Fibroblast of mammary gland (primary cell): Measurements from ENCODE around the gene DIPK1A.

Experiments
- DNase-seq: peaks from one replicate; pipeline ENCODE4 v3.0.0-alpha.2; 2010; ENCODE audit warnings: low read depth
- H3K4me3 ChIP-seq: 2 replicates; pipeline ENCODE4 v1.5.1; 2011; ENCODE audit warnings: low read depth, mild to moderate bottlenecking, low read length, moderate library complexity; ENCODE audit not compliant: control insufficient read depth
- CTCF ChIP-seq: conservative IDR thresholded peaks from 2 replicates; pipeline ENCODE4 v1.5.1; 2011; ENCODE audit warnings: low read depth, low read length, inconsistent platforms; ENCODE audit not compliant: control insufficient read depth, insufficient read depth

Gene DIPK1A

GRCh38 chr1:92817137-92817697, 144.0 kb downstream of the DIPK1A start:
- no peak overlapping the region for H3K4me3 ChIP-seq
- DNase-seq, result no peak
- TF ChIP-seq CTCF, result no peak

GRCh38 chr1:92816732-92817131, 144.5 kb downstream of the DIPK1A start:
- no peak for DNase-seq
- TF ChIP-seq CTCF, result no peak
- H3K4me3 ChIP-seq, result no peak overlapping the region

- H3K4me3 ChIP-seq, result no peak overlapping the region
- DNase-seq, result peak; percentile 19
- no peak for TF ChIP-seq CTCF
Observed at GRCh38 chr1:92808381-92808780, 152.9 kb downstream of the DIPK1A start.

GRCh38 chr1:92805216-92805615, 156.0 kb downstream of the DIPK1A start:
- H3K4me3 ChIP-seq, result no peak overlapping the region
- DNase-seq, result no peak
- TF ChIP-seq CTCF, result no peak

- H3K4me3 ChIP-seq, result no peak overlapping the region
- DNase-seq, result peak; percentile 87
- TF ChIP-seq CTCF, result no peak
Observed at GRCh38 chr1:92804721-92805201, 156.5 kb downstream of the DIPK1A start.

GRCh38 chr1:92803140-92803887, 157.9 kb downstream of the DIPK1A start:
- no peak overlapping the region for H3K4me3 ChIP-seq
- DNase-seq, result peak; percentile 16
- no peak for TF ChIP-seq CTCF
